Retinal pigment epithelial cell (primary cell): ENCODE data around the gene ATAD3C.
"Not testable (repeated sequence)": the region's sequence is repeated elsewhere in the genome, so short reads cannot be mapped to it uniquely, and the experiment has no call there.

Experiments
- DNase-seq: peaks from one replicate; pipeline ENCODE4 v3.0.0-alpha.2; 2010; ENCODE audit warnings: low read depth
- H3K4me3 ChIP-seq: 2 replicates; pipeline ENCODE4 v1.5.1; 2011; ENCODE audit warnings: mild to moderate bottlenecking, low read length, control low read depth, moderate library complexity
- CTCF ChIP-seq: conservative IDR thresholded peaks from 2 replicates; pipeline ENCODE4 v1.5.1; 2011; ENCODE audit warnings: low read depth, low read length, control low read depth, inconsistent platforms

ATAD3C gene

DNA sequence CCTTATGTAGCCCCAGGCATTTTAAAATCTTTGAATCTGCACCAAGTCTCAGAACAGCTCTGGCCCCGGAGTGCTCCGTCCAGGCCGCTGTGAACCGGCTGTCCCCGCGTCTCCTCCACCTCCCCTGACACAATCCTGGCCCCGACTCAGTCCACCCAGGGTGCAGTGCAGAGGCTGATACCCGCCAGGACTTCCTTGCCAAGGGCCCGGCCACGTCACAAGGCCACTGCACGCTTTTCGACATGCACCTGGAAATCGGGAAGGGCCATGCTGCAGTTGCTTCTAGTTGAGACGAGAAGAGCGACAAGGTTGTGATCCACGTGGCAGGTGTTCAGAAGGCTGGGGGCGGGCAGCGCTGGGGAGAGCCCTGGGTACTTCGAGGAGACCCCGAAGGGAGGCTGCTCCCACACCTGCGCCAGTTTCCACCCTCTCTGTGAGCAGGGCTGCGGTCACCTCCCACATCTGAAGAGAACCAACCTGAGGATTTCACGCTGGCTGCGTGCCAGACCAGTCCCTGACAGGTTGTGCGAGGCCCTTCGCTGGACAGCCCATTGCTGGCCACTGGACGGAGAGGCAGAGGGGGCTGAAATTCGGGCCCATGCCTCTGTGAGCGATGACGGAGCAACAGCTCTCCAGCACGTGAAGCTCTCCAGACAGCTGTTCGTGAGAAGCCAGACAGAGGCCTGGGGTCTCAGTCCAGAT lies 7.3 kb upstream of the ATAD3C start:
- DNase-seq: no peak
- TF ChIP-seq CTCF: no peak
- no peak overlapping the region for H3K4me3 ChIP-seq

GRCh38 chr1:1446631-1447030 lies 2.9 kb upstream of the ATAD3C start:
- DNase-seq, H3K4me3 ChIP-seq: not testable (repeated sequence)

DNA sequence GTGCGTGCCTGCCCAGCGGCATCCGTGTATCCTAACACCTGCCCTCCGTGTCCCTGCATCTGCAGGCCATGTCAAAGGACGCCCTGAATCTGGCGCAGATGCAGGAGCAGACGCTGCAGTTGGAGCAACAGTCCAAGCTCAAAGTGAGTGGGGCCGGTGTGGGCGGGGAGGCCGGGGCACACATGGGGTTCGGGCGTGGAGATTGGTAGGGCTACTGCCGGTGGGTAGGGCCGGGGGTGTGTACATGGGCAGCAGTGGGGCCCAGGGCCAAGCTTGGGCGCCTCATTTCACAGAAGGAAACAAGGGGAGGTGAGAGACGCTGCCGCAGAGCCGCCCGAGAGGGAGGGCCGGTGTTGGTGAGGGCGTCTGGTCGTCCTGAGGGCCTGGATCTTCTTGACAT lies 1.1 kb downstream of the ATAD3C start:
- H3K4me3 ChIP-seq, DNase-seq: not testable (repeated sequence)

DNA sequence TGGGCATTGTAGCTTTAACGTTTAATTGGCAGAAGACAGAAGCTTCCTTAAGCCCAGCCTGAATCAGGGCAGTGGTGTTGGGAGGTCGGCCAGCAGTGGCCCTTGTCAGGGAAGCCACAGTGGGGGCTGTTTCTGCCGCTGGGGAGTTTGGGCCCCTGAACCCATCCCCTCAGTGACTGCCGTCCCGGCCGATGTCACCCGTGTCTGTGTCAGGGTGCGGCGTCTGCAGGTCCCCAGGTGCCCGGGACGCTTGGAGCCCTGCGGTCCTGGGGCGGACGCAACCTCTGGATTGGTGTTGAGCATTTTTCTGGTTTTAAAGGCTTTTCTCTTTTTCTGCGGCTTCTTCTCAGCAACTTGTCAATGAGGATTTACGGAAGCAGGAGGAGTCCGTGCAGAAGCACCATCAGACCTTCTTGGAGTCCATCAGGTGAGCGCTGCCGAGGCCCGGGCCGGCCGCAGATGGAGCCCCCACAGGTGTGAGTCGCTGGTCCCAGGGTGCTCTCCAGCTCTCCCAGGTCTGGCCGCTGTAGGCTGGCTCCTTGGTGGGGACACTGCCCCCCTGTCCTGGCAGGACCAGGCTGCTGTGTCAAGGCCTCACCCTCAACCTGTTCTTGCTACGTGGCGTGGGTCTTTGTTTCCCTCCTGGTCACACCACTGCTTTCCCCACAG lies 2.3 kb downstream of the ATAD3C start:
- no peak overlapping the region for H3K4me3 ChIP-seq
- TF ChIP-seq CTCF: no peak
- no peak for DNase-seq

GRCh38 chr1:1452365-1452739 lies 2.9 kb downstream of the ATAD3C start:
- DNase-seq, H3K4me3 ChIP-seq: not testable (repeated sequence)

GRCh38 chr1:1452882-1453281 lies 3.4 kb downstream of the ATAD3C start:
- no peak for TF ChIP-seq CTCF
- no peak for DNase-seq
- H3K4me3 ChIP-seq: no peak overlapping the region

DNA sequence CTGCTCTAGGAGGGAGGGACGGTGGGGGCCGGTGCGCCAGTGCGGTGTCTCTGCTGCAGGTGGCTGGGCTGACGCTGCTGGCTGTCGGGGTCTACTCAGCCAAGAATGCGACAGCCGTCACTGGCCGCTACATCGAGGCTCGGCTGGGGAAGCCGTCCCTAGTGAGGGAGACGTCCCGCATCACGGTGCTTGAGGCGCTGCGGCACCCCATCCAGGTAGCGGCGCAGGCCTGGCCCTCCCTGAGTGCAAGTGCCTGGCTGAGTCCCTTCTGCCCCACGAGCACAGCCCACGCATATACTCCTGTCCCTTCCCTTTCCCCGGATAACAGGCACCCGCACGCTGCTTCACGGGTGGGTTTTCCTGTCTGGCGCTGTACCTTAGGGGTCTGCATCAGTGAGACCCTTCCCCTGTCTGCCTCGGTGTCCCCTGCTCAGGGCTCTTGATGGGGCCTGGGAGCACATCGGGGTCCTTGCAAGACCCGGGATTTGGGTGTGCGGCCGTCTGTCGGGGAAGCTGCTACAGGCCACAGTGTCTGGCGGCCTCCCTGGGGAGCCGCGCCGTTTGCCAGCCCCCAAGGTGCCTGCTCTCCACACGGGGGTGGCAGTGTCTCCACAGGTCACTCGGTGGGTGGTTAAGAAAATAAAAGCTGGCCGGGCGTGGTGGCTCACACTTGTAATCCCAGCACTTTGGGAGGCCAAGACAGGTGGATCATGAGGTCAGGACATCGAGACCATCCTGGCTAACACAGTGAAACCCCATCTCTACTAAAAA lies 5.0 kb downstream of the ATAD3C start:
- DNase-seq, H3K4me3 ChIP-seq: not testable (repeated sequence)

DNA sequence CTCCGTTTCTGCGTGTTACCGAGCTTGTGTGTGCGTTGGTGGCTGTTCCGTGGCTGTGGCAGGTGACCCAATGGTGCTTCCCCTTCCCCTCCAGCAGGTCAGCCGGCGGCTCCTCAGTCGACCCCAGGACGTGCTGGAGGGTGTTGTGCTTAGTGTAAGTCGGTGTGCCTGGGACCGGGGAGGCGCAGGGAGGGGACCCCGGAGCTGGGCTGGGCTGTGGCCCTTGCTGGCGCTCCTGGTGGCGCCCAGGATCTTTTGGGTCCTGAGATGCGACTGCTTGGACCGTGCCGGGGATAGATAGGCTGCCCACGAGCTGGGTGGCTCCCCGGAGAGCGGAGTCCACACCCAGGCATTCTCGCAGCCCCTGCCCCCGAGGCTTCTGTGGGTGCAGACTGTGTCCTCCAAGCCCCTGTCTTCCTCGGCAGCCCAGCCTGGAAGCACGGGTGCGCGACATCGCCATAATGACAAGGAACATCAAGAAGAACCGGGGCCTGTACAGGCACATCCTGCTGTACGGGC lies 5.9 kb downstream of the ATAD3C start:
- no peak for TF ChIP-seq CTCF
- H3K4me3 ChIP-seq: no peak overlapping the region
- DNase-seq: no peak

DNA sequence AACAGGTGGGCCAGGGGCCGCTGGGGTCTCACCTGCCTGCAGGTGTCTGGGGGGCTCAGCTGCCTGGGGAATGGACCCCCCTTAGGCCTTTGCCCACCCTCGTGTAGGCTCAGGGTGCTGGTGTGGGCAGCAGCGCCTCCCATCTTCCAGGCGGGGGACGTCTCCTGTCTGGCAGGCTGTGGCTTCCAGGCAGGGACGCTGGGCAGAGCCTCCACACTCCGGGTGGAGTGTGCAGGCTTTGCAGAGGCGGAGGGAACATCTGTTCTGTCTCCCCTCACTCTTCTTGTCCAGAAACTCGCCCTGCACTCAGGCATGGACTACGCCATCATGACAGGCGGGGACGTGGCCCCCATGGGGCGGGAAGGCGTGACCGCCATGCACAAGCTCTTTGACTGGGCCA lies 6.4 kb downstream of the ATAD3C start:
- DNase-seq: not testable (repeated sequence)

GRCh38 chr1:1456683-1457255 lies 7.3 kb downstream of the ATAD3C start:
- not testable (repeated sequence) for DNase-seq, H3K4me3 ChIP-seq

More for the DNA sequence above, 6.4 kb downstream of the ATAD3C start:
- H3K4me3 ChIP-seq: not testable (repeated sequence)

DNA sequence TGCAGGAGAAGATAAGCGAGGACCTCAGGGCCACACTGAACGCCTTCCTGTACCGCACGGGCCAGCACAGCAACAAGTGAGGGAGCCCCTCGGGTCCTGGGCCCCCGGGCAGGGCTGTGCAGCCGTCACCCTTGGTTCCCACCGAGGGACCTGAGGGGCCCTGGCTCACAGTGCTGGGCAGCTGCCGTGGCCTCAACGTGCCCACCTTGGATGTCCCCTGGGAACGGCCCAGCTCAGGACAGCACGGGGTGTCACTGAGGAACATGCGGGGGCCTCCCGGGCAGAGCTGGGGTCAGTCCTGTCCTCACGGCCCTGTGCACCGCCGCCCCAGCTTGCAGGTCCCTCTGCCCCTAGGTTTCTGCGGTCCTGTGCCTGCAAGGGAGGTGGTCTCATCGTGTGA lies 9.7 kb downstream of the ATAD3C start:
- not testable (repeated sequence) for DNase-seq, H3K4me3 ChIP-seq

GRCh38 chr1:1459711-1460110 lies 10.2 kb downstream of the ATAD3C start:
- not testable (repeated sequence) for DNase-seq, H3K4me3 ChIP-seq
